B cell (primary cell): Measurements from ENCODE around the gene CPLX1. TPM values are rescaled to one million over a fixed set of nuclear protein-coding genes. Genes with fewer than 3 reads are reported as not detected.

Experiments used
- ATAC-seq: fragments of 200-7000 bp; cut with Tn5 transposase; one replicate; pipeline ENCODE4 v1.10.0; 2021; ENCODE audit warnings: low read depth, mild to moderate bottlenecking, moderate number of reproducible peaks, moderate library complexity
- CTCF ChIA-PET: fragments of 350-600 bp; sonication (Branson Sonifier 250); formaldehyde crosslinking; loops from one replicate; lab custom pipeline; 2021; ENCODE audit warnings: antibody characterized with exemption, inconsistent platforms; lab: Charles Lee
- POLR2A ChIA-PET: fragments of 350-600 bp; sonication (Branson Sonifier 250); formaldehyde crosslinking; loops from one replicate; lab custom pipeline; 2021; ENCODE audit warnings: antibody characterized with exemption; lab: Charles Lee
- DNase-seq: peaks from one replicate; pipeline ENCODE4 v3.0.0; 2013
- H2AFZ ChIP-seq: 2 replicates; pipeline ENCODE4 v1.6.1; 2012; ENCODE audit warnings: mild to moderate bottlenecking, low read depth, low read length; ENCODE audit not compliant: insufficient read depth, poor library complexity, severe bottlenecking
- H3K27ac ChIP-seq, 2 donors: 1 replicate in 1 of 2; 2 replicates in 1 of 2; pipeline ENCODE4 v1.5.1; 2012 to 2013; ENCODE audit warnings: low read length in 2 of 2, mild to moderate bottlenecking in 2 of 2, moderate library complexity in 1 of 2
- H3K27me3 ChIP-seq, 4 experiments: fragments of 200-600 bp in 1 of 4; sonication (generic) in 1 of 4; replicated peaks in 1 of 4; 1 replicate in 2 of 4; 2 replicates in 2 of 4; pipeline versions ENCODE4 v1.6.1 to v1.7.0; 2013 to 2016; ENCODE audit warnings: low read length in 3 of 4, mild to moderate bottlenecking in 2 of 4, mixed read lengths in 1 of 4, moderate library complexity in 1 of 4; ENCODE audit not compliant: insufficient read depth in 4 of 4, control insufficient read depth in 3 of 4; ENCODE audit errors: control extremely low read depth in 1 of 4
- H3K36me3 ChIP-seq, 2 experiments: replicated peaks in 1 of 2; 1 replicate in 1 of 2; 2 replicates in 1 of 2; pipeline versions ENCODE4 v1.6.1 to v1.7.1; 2013; ENCODE audit warnings: low read length in 1 of 2; ENCODE audit not compliant: insufficient read depth in 2 of 2, control insufficient read depth in 1 of 2; ENCODE audit errors: control extremely low read depth in 1 of 2, extremely low read depth in 1 of 2
- H3K4me1 ChIP-seq, 2 donors: fragments of 200-600 bp in 1 of 2; sonication (generic) in 1 of 2; 1 replicate in 1 of 2; 2 replicates in 1 of 2; pipeline versions ENCODE4 v1.5.1 to v1.6.1; 2013 to 2017; ENCODE audit warnings: low read length in 2 of 2; ENCODE audit not compliant: control insufficient read depth in 2 of 2, insufficient read depth in 2 of 2
- H3K4me2 ChIP-seq: replicated peaks from 2 replicates; pipeline ENCODE3; 2012; ENCODE audit warnings: mild to moderate bottlenecking, low read depth, low read length; ENCODE audit not compliant: poor library complexity, severe bottlenecking
- H3K4me3 ChIP-seq, 5 experiments: fragments of 200-600 bp in 1 of 5; sonication (generic) in 1 of 5; 1 replicate in 3 of 5; 2 replicates in 2 of 5; pipeline versions ENCODE4 v1.5.1 to v1.7.0; 2011 to 2016; ENCODE audit warnings: low read length in 4 of 5, mild to moderate bottlenecking in 4 of 5, low read depth in 2 of 5, control low read depth in 1 of 5, moderate library complexity in 1 of 5; ENCODE audit not compliant: insufficient read depth in 1 of 5; ENCODE audit errors: control extremely low read depth in 1 of 5, extremely low read depth in 1 of 5
- H3K79me2 ChIP-seq: fragments of 200-600 bp; sonication (generic); one replicate; pipeline ENCODE4 v1.6.0; 2016; ENCODE audit warnings: low read length; ENCODE audit not compliant: control insufficient read depth, insufficient read depth
- H3K9ac ChIP-seq: fragments of 200-600 bp; sonication (generic); 2 replicates; pipeline ENCODE4 v1.6.1; 2017; ENCODE audit warnings: mild to moderate bottlenecking, low read length, moderate library complexity
- H3K9me3 ChIP-seq, 3 donors: one replicate each; pipeline versions ENCODE4 v1.6.1 to v1.7.1; 2013; ENCODE audit warnings: low read length in 2 of 3; ENCODE audit not compliant: control insufficient read depth in 2 of 3, insufficient read depth in 1 of 3; ENCODE audit errors: control extremely low read depth in 1 of 3
- H4K20me1 ChIP-seq: 2 replicates; pipeline ENCODE4 v1.6.0; 2012; ENCODE audit warnings: mild to moderate bottlenecking, low read length; ENCODE audit not compliant: insufficient read depth, control insufficient read depth, poor library complexity, severe bottlenecking
- H3K27ac Mint-ChIP-seq: one replicate; pipeline ENCODE4 v1.8.0; 2021; ENCODE audit warnings: mixed read lengths
- H3K27me3 Mint-ChIP-seq: one replicate; pipeline ENCODE4 v1.8.0; 2021; ENCODE audit warnings: mixed read lengths
- H3K4me1 Mint-ChIP-seq: one replicate; pipeline ENCODE4 v1.8.0; 2021; ENCODE audit warnings: mixed read lengths
- H3K4me3 Mint-ChIP-seq: one replicate; pipeline ENCODE4 v1.8.0; 2021; ENCODE audit warnings: mixed read lengths
- H3K9me3 Mint-ChIP-seq: one replicate; pipeline ENCODE4 v1.8.0; 2022; ENCODE audit warnings: mixed read lengths; ENCODE audit not compliant: insufficient read depth
- CTCF ChIP-seq: fragments of 200-600 bp; IDR thresholded peaks from one replicate; pipeline ENCODE4 v1.8.0; 2022; ENCODE audit warnings: antibody characterized with exemption, mild to moderate bottlenecking
- EZH2 ChIP-seq: IDR thresholded peaks from 2 replicates; pipeline ENCODE4 v1.6.1; 2012; ENCODE audit warnings: borderline replicate concordance, low read depth, mild to moderate bottlenecking, moderate library complexity, low read length; ENCODE audit not compliant: insufficient read depth, poor library complexity, severe bottlenecking
- WGBS: methylation state at CpG from one replicate; pipeline ENCODE4 v1.1.5; 2013; ENCODE audit warnings: missing lambda C conversion rate; ENCODE audit not compliant: insufficient coverage; 5-methylcytosine and 5-hydroxymethylcytosine counted together
- intact Hi-C: fragments of 100-400 bp; cut with micrococcal nuclease; formaldehyde crosslinking; loops from one replicate; pipeline ENCODE4 v1.10.0; 2022
- polyA plus RNA-seq: library from polyadenylated mRNA; depleted of rRNA; stranded (reverse); fragments of >200 nt; gene quantifications from 2 replicates; pipeline ENCODE4 v1.2.3, GENCODE V29; 2012
- total RNA-seq, 2 donors: library from RNA; stranded (reverse); fragments of 120-200 nt in 1 of 2; gene quantifications; 1 replicate in 1 of 2; 2 replicates in 1 of 2; pipeline versions ENCODE4 v1.2.3 to v1.2.4, GENCODE V29; 2013 to 2022

CPLX1 gene
- total and polyA plus RNA-seq, 2 donors (not counting 1 experiment from before 2014, with no cell fraction given), result not detected

GRCh38 chr4:826508-827208 is 729 bp upstream of the CPLX1 start:
- peaks cover 0 to 70% (median 28%) of the 10 kb centered on the region in 4 experiments for H3K27me3 ChIP-seq
- no peak overlapping the region for H2AFZ ChIP-seq
- H3K27me3 Mint-ChIP-seq, result peaks cover 39% of the 10 kb centered on the region
- DNase-seq (no peak), ATAC-seq (no peak)
- no peak overlapping the region for H3K27ac ChIP-seq
- peak; percentile 86 for TF ChIP-seq EZH2
- TF ChIP-seq CTCF, result no peak
- 5% methylated on average over 63 of the region's 75 CpGs for WGBS
- peaks cover 0 to 43% (median 0%) of the 10 kb centered on the region in 3 donors for H3K9me3 ChIP-seq
- ChIA-PET CTCF (no interaction called here), POLR2A (no interaction called here)
- no peak overlapping the region for H3K27ac Mint-ChIP-seq
- H3K9ac ChIP-seq, result no peak overlapping the region
- no peaks in the 10 kb centered on the region for H4K20me1 ChIP-seq
- intact Hi-C loops, result no loop called here
- peak overlapping the region; percentile 52 for H3K4me2 ChIP-seq
- H3K36me3 ChIP-seq, result no peaks in the 10 kb centered on the region
- no peaks in the 10 kb centered on the region for H3K79me2 ChIP-seq
- no peaks in the 10 kb centered on the region for H3K9me3 Mint-ChIP-seq
- H3K4me3 Mint-ChIP-seq, result no peak overlapping the region
- peaks cover 12 to 18% of the 10 kb centered on the region in 2 donors for H3K4me1 ChIP-seq
- peaks cover 4% of the 10 kb centered on the region for H3K4me1 Mint-ChIP-seq
- no peak overlapping the region for H3K4me3 ChIP-seq
